ENCODE data around the gene LAIR1. TPM values are rescaled to one million over a fixed set of nuclear protein-coding genes. Genes with fewer than 3 reads are reported as not detected.

Gene LAIR1
- total RNA-seq, 1 donor from 2014 or later = 11.1 TPM

GRCh38 chr19:54357381-54357780, 7.3 kb downstream of the LAIR1 start:
- Histone ChIP-seq H3K4me3 (no peak overlapping the region), H3K9me3 (no peaks in the 10 kb centered on the region), H3K4me1 (no peaks in the 10 kb centered on the region), H3K27me3 (no peaks in the 10 kb centered on the region), H3K36me3 (no peaks in the 10 kb centered on the region), H3K27ac (no peak overlapping the region)
- intact Hi-C loops (cut with DNase I) = no loop called here
- no peak for DNase-seq (ENCODE audit: low spot score in 2 of 2)
- TF ChIP-seq CTCF (IDR thresholded peaks at IDR 0.05) = no peak

- DNase-seq (ENCODE audit: low spot score in 2 of 2) = no peak
- Histone ChIP-seq H3K36me3 (no peaks in the 10 kb centered on the region), H3K9me3 (no peaks in the 10 kb centered on the region), H3K27me3 (no peaks in the 10 kb centered on the region), H3K4me3 (no peak overlapping the region), H3K4me1 (no peaks in the 10 kb centered on the region), H3K27ac (no peak overlapping the region)
- intact Hi-C loops (cut with DNase I) = no loop called here
- no peak for TF ChIP-seq CTCF (IDR thresholded peaks at IDR 0.05)
Observed at GRCh38 chr19:54356444-54357056, 8.2 kb downstream of the LAIR1 start.

GRCh38 chr19:54355675-54356074, 9.1 kb downstream of the LAIR1 start:
- intact Hi-C loops (cut with DNase I) = no loop called here
- TF ChIP-seq CTCF (IDR thresholded peaks at IDR 0.05) = no peak
- no peak overlapping the region for H3K27ac ChIP-seq
- no peak for DNase-seq (ENCODE audit: low spot score in 2 of 2)
- no peaks in the 10 kb centered on the region for H3K27me3 ChIP-seq
- H3K36me3 ChIP-seq = no peaks in the 10 kb centered on the region
- no peaks in the 10 kb centered on the region for H3K9me3 ChIP-seq
- no peaks in the 10 kb centered on the region for H3K4me1 ChIP-seq
- H3K4me3 ChIP-seq = no peak overlapping the region

- Histone ChIP-seq H3K4me1 (no peaks in the 10 kb centered on the region), H3K4me3 (no peak overlapping the region), H3K9me3 (no peaks in the 10 kb centered on the region), H3K27me3 (no peaks in the 10 kb centered on the region), H3K36me3 (no peaks in the 10 kb centered on the region), H3K27ac (no peak overlapping the region)
- no peak for DNase-seq (ENCODE audit: low spot score in 2 of 2)
- intact Hi-C loops (cut with DNase I) = no loop called here
- TF ChIP-seq CTCF (IDR thresholded peaks at IDR 0.05) = no peak
Observed at GRCh38 chr19:54354761-54355160, 10.0 kb downstream of the LAIR1 start.

- Histone ChIP-seq H3K27ac (no peak overlapping the region), H3K9me3 (no peaks in the 10 kb centered on the region), H3K27me3 (no peaks in the 10 kb centered on the region), H3K36me3 (no peaks in the 10 kb centered on the region), H3K4me3 (no peak overlapping the region), H3K4me1 (no peaks in the 10 kb centered on the region)
- intact Hi-C loops (cut with DNase I) = no loop called here
- TF ChIP-seq CTCF (IDR thresholded peaks at IDR 0.05) = no peak
- DNase-seq (ENCODE audit: low spot score in 2 of 2) = no peak
Observed at GRCh38 chr19:54352546-54352945, 12.2 kb downstream of the LAIR1 start.

- no peak for DNase-seq (ENCODE audit: low spot score in 2 of 2)
- Histone ChIP-seq H3K36me3 (no peaks in the 10 kb centered on the region), H3K9me3 (no peaks in the 10 kb centered on the region), H3K27ac (no peak overlapping the region), H3K4me1 (no peaks in the 10 kb centered on the region), H3K4me3 (no peak overlapping the region), H3K27me3 (no peaks in the 10 kb centered on the region)
- no peak for TF ChIP-seq CTCF (IDR thresholded peaks at IDR 0.05)
- intact Hi-C loops (cut with DNase I) = no loop called here
Observed at GRCh38 chr19:54352041-54352440, 12.7 kb downstream of the LAIR1 start.

All from ascending aorta (tissue), 2 donors.